Activated gamma-delta T cell treated with anti-CD3 and anti-CD28 coated beads, Interleukin-2, amount 50 U/mL, for 16 hours (primary cell): ENCODE data around the gene HOPX.
"Not testable (repeated sequence)": the region's sequence is repeated elsewhere in the genome, so short reads cannot be mapped to it uniquely, and the experiment has no call there.

ENCODE experiments used
- DNase-seq: peaks from one replicate; pipeline ENCODE4 v3.0.0-alpha.2; 2020; ENCODE audit warnings: low read depth

HOPX gene

GRCh38 chr4:56626963-56627362, 54.1 kb downstream of the HOPX start:
- DNase-seq: no peak

GRCh38 chr4:56626420-56626819, 54.7 kb downstream of the HOPX start:
- no peak for DNase-seq

GRCh38 chr4:56622176-56622575, 58.9 kb downstream of the HOPX start:
- DNase-seq: no peak

- no peak for DNase-seq
Observed at GRCh38 chr4:56619816-56620215, 61.3 kb downstream of the HOPX start.

GRCh38 chr4:56619160-56619559, 61.9 kb downstream of the HOPX start:
- no peak for DNase-seq

- no peak for DNase-seq
Observed at GRCh38 chr4:56618734-56619133, 62.4 kb downstream of the HOPX start.

GRCh38 chr4:56613101-56613862, 67.8 kb downstream of the HOPX start:
- no peak for DNase-seq

GRCh38 chr4:56612282-56612681, 68.8 kb downstream of the HOPX start:
- no peak for DNase-seq

- DNase-seq: no peak
Observed at GRCh38 chr4:56611501-56611900, 69.6 kb downstream of the HOPX start.

- not testable (repeated sequence) for DNase-seq
Observed at GRCh38 chr4:56610170-56610569, 70.9 kb downstream of the HOPX start.

GRCh38 chr4:56607926-56608325, 73.2 kb downstream of the HOPX start:
- DNase-seq: no peak

- DNase-seq: no peak
Observed at GRCh38 chr4:56606385-56606784, 74.7 kb downstream of the HOPX start.

- not testable (repeated sequence) for DNase-seq
Observed at GRCh38 chr4:56605464-56605863, 75.6 kb downstream of the HOPX start.

GRCh38 chr4:56603297-56603696, 77.8 kb downstream of the HOPX start:
- no peak for DNase-seq
